ENCODE data around the gene GNG12.

The GNG12 gene

DNA sequence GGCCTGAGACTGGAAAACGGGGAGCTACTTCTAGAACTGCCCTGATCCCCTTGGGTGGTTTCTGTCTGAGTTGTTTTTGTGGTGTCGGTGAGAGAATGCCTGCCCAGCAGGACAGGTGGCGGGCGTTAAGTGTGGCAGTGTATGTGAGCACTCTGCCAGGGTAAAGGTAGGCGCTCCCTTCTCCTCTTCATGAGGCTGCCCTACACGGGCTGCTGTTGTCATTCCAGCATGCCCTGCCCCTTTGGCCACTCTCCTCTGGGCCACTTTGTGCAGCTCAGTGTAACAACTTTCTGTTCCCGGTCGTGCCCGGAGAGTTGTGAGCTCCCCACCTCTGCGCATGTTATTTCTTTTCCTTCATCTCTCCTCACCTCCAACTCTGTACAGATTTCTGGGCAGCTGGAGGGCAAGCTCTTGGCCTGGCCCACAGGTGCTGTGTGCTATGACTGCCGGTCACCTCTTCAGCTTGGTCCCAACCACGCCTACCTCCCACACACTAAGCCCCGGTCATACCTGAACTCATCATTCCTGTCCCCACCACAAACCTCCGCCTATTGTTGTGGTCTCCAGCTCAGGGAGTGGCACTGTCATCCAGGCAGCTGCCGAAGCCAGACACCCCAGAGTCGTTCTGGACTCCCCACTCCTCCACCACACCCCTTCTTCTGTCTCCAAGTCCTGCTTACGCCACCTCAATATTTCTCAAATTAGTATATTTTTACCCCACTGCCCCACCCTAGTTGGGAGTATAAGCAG lies 79.3 kb downstream of the GNG12 start:
- no peak for DNase-seq (ENCODE audit: low read depth, low spot score)

DNA sequence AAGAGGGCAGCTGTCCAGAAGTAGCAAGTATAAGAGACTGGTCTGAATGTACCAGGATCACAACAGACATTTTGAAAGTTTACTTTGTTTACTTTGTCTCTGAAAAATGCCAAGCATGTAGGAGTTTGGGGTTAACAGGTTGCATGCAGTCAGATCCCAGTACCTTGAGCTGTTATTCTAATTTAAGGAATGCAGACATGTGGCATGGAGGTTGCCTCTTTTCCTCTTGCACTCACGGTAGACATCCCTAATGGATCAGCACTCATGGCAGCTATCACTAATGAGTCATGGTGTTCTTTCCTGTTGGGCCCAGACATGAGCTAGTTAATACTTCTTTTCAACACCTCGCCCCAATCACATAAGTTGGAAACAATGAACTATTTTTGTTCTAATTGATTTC lies 81.0 kb downstream of the GNG12 start:
- DNase-seq (ENCODE audit: low read depth, low spot score), result no peak

DNA sequence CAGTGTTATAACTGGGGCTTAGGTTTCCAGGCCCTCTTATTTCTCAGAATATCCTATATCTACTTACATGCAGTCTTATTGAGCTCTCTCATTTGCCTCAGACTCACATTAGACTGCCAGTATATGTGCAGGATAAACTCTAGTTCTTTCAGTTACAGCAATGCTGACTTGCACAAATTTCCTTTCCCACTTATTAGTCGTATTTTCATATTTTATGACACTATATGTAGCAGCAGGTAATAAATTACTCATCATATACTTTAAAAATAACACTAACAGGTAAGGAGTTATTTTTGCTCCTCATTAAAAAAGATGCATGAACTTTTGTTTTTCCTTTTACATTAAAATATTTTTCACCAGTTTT lies 82.6 kb downstream of the GNG12 start:
- no peak for DNase-seq (ENCODE audit: low read depth, low spot score)

DNA sequence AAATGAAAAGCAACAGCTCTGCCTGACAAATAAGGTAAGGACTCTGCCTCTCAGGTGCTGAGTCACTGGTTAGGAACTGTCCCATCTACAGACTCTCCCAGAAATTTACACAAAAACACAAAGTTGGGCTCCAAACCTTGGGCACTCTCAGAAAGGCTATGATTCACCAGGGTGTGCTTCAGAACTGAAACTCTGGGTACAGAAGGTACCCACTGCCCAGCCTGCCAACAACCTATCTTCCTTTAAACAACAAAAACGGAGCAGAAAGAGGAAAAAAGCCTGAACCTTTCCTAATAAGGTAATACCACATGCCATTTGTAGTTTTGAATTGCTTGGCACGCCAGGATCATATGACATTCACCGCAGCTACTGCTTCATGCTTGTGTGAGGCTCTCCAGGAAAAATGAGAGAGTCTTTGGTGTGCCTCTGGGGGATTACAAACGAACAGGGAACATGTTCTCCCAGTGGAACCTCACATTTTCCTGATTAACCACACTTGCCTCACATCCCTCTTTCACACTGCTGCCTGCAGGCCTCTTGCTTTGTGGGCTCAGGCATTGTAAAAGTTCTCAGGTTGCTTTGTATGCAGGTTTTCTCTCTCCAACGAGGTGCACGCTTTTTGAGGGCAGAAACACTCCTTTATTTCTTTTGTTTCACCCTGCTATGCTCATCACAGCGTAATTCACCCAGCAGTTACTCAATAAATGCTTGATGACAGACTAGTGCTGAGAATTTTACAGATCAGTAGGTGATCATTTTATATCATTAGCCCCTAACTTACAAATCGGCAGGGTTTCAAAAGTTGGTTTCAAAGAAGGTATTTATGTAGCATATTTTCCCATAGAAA lies 83.2 kb downstream of the GNG12 start:
- DNase-seq (ENCODE audit: low read depth, low spot score), result peak; percentile 47

DNA sequence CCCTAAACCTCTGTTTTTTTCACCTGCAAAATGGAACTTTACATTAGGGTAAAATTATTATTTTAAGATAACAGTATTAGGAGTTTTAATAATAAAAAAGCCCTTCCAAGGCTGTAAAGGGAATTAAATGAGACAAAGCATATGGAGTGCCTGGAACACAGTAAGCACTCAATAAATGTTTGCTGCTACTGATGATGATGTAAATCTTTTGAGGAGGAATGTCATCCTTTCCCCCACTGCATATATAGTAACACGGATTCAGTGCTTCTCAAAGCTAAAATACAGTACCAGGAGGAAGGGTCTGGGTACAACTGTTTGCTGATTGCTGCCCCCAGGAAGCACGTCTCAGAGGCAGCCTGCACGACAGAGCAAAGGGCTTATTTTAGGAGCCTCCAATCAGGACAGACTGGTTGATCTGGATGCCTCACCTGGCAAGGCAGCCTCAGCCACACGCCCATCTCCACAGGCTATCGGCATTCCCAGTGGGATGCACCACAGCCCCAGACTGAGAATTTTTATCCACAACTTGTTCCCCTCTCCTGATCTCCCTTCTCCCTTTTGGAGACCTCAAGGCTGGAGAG lies 83.9 kb downstream of the GNG12 start:
- no peak for DNase-seq (ENCODE audit: low read depth, low spot score)

DNA sequence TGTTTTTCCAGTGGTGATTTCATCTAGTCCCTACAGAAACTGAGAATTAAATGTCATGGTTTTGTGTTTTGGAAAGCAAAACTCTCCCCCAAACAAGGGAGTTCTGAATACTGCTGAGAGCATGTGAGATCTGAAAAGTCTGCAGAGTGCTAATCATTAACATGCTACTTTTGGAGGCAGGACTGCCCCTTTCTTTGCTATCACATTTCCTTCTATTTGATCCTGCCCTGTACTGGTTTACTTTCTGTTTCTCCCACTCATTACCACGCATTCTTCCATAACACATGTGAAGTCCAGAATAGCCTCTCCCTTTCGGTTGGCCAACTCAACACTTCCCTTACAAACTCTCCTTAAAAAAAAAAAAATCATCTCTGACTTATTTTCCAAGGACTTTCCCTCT lies 84.6 kb downstream of the GNG12 start:
- no peak for DNase-seq (ENCODE audit: low read depth, low spot score)

DNA sequence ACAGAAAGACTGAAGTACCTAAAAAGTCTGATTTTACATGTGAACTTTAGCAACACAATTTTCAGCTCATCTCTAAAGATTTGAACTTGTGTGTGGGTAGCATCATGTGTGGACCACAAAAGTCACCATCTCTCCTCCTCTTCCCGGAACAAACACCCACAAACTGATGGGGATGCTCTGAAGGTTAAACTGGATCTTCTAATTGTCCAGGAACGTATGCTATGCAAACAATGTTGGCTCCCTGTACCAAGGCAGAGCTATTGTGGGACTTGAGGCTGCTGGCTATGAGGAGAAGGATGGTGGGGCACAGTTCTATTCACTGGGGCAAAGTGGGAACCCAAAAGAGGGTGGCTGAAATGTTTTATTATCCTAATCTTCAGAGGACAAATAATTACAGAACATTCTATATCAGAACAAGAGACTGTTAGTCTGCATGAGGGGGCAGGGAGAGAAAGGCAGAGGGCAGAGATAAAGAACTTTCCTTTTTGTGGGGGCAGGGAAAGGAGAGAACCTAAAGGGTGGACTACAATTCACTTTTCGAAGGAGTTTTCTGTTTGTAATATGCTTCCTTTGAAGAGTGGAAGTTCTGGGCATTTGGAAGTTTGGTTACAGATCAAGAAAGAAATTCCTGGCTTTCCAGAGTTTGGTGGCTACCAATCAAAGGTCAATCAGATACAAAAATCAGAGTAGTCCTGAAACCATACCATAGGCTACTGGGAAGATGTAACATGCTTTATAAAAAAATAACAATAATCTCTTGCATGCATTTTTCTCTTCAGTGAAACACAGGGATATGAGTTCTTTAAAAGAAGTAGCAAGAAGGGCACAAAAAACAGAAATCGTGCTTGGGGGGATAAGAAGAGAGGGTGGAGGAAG lies 85.4 kb downstream of the GNG12 start:
- no peak for DNase-seq (ENCODE audit: low read depth, low spot score)

DNA sequence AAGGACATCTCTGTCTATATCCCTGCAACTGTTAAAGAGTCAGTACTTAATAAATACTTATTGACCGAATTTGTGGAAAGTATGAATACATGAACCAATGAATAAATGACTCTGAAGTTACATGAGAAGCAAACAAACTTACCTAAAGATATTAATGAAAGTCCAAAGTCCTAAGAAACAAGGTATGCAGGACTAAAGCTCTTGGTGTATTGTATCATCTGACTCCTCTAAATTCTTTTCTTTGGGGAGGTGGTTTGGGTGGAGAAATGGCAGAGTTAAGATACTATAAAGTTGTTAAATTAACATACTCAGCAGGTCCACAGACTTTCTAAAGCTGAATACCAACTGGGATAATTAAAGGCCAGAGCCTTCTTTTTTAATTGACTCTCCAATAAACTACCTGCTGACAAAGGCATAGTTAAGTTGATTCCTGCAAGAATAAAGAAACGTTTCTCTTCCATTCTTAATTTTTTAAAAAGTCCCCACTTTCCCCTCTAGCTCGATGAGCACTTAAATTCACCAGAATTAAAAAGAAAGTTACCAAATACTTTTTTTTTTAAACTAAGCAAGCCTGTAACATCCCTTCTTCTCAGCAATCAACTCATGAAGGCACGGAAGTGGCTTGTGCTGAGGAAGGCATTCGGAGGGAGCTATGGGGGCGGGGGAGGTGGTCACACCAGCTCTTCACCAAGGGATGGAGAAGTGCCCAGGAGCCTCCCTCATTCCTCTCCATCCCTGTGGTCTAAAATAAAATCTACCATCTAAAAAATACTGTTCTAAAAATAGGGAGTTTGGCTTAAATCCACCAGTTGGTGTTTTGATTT lies 87.2 kb downstream of the GNG12 start:
- DNase-seq (ENCODE audit: low read depth, low spot score), result no peak

DNA sequence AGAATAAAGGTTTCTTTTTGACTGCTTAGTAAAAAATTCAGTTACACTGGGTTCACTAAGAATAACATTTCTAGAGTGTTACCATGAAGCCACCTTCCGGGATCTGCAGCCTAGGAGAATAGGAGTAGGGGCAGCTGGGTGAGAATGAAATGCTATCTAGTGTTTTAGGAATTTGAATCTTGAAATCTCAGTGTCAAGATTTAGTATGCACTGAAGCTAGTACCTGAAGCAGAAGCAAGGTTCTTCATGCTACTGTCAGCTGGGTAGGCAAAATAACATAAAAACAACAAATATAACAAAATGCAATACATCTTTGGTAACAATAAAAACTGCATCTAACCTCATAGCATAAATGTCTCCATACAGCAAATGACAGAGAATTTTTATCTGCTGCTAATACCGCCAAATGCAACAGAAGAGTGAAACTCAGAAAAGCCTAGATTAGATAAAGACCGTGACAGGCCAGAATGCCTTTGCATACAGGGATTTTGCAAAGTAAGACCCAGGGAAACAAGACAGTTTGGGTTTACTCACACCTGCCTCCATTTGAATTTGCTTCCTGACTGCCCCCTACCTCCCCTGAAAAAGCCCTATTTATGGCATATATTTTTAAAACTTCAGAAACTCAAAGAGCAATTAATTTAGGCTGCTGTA lies 90.1 kb downstream of the GNG12 start:
- no peak for DNase-seq (ENCODE audit: low read depth, low spot score)

DNA sequence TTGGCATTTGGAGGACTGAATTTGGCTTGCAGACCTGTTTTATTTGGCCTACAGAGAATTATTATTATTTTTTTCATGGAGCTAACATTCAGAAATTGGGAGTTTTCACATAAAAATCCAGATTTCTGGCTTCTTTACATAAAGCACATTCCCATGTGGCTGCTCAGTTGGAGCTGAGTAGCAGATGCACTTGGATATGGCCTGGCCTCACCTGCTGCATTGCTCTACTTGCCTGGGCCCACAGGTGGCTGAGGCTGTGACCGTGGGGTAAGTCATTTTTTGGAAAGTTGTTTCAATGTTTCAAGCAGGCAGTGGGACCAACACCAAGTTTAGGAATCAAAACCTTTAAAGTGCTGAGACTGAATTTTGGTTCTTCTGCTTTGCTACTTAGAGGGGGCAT lies 91.5 kb downstream of the GNG12 start:
- no peak for DNase-seq (ENCODE audit: low read depth, low spot score)

DNA sequence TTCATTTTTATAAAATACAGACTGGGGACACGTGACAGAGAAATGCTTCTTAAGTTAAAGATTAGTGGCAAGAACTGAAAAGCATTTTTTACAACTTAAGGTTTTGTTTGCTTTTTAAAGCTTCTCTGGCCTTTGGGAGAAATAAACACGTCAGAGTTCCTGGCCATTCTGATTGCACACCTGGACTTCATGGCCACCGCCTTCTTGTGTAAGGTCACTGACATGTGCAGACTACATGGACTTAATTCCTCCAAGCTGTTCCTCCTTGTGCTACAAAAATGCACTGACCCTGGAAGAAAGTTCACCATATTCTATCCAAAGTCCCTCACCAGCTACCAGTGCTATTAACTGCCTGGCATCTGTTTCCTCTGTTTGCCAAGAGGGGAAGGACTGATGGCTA lies 92.1 kb downstream of the GNG12 start:
- no peak for DNase-seq (ENCODE audit: low read depth, low spot score)

DNA sequence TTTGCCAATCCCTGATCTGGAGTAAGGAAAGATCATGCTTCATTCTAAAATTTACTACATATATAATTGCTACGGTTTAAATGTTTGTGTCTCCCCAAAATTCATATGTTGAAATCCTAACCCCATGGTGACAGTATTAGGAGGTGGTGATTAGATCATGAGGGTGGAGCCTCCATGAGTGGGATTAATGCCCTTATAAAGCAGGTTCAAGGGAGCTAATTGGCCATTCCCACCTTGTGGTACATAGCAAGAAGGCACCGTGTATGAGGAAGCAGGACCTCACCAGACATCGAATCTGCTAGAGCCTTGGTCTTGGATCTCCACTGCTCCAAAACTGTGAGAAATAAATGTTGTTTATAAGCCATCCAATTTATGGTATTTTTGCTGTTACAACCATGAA lies 92.7 kb downstream of the GNG12 start:
- DNase-seq (ENCODE audit: low read depth, low spot score), result no peak

DNA sequence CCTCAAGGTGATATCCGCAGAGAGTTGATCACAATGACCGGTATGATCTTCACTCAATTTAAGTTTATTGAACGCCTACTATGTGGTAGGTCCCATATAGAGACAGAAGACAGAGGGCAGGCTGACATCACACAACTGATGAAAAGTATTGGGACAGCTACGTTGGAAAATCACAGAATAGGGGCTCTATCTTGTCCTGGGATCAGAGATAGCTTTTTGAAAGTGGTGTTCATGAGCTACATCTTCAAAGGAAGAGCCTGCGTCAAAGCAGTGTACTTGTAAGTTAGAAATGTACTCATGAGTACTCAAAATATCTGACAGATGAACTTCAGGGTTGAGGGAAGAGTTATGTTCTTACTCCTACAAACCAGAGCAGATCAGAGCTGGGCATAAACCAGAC lies 93.9 kb downstream of the GNG12 start:
- no peak for DNase-seq (ENCODE audit: low read depth, low spot score)

DNA sequence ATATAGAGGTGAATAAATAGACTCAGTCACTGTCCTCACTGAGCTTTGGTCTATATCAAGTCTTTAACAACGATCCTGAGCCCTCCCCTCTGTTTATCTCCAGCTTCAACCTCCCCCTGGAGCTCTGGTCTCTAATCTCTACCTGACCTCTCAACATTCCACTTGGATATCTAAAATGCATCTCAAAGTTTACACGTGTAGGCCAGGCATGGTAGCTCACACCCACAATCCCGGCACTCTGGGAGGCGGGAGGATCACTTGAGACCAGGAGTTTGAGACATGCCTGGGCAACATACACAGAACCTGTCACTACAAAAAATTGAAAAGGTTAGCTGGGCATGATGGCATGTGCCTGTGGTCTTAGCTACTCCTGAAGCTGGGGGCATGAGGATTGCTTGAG lies 94.9 kb downstream of the GNG12 start:
- DNase-seq (ENCODE audit: low read depth, low spot score), result no peak

DNA sequence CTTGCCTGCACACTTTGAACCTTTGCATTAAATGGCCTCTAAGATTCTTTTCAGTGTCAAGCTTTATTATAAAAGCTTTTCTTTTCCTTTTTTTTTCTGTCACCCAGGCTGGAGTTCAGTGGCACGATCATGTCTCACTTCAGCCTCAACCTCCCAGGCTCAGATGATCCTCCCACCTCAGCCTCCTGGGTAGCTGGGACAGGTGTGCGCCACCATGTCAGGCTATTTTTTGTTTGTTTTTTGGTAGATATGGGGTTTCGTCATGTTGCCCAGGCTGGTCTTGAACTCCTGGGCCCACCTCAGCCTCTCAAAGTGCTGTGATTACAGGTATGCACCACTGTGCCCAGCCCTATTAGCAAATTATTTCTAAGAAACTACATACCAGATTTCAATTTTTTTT lies 95.4 kb downstream of the GNG12 start:
- DNase-seq (ENCODE audit: low read depth, low spot score), result no peak

DNA sequence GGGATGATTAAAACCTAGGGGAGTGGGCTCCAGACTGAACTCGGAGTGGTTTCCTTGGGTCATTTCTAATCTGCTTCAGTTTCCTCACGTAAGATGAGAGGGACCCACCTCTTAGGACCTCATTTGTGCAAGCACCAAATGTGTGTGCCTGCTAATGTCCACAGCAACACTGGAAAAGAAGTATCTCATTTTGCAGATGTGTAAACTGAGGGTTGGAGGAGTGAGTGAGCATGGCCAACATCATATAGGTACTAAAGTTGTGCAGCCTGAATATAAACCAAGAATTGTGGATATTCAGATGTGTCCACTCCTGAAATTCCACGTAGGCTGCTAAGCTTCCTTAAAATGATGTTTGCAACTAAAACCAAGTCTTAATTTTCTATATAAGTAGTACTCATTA lies 96.5 kb downstream of the GNG12 start:
- DNase-seq (ENCODE audit: low read depth, low spot score), result no peak

DNA sequence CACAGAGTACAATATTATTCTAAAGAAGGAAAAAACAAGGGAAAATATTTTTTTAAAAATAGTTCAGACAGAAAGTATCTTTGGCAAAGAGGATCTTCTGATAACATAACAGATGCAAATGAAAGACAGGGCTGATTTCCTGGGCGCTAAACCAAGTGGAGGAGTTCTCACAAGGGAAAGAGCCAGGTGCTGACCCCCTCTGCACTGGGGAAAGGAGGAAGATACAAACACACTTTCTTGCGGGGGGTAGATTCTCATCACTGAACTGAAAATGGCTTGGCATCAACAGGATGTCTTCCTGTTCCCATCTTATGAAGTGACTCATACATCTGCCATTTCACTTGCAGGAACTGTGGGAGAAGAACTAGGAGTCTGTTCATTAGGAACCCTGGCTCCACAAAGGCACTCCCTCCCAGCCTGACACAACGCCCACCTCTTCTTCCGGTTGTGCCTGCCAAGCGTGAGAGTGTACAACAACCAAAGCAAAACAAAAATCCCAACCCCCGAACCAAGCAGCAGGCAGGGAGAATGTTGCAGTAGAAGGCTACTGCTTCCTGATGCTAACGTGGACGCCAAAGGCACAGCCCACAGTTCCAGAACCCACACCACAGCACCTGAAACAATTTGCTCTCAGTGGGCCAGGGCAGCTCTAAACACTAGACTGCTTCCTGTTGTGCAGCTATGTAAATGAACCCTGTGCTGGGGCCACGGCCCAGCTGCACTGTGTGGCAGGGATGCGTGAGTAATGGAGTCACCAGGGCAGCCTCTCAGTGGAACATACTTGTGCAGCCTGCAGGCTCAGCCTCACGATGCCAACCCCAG lies 97.2 kb downstream of the GNG12 start:
- peak; percentile 98 for DNase-seq (ENCODE audit: low read depth, low spot score)

DNA sequence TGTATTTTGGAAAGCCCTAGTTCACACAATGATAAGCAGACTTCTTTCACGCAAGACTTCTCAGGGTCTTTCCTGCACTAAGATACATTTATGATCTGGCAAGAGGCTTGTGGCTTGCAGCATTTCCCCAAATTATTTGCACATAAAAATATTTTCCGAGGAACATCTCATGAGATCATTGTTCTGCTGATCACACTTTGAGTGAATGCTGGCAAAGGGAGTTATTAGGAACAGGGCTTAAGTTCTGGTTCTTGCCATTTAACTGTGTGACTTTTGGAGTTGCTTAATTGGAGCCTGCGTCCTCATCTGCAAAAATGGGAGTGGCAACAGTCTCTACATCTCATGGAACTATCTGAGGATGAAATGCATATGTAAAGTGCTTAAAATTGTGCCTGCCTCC lies 98.1 kb downstream of the GNG12 start:
- no peak for DNase-seq (ENCODE audit: low read depth, low spot score)

DNA sequence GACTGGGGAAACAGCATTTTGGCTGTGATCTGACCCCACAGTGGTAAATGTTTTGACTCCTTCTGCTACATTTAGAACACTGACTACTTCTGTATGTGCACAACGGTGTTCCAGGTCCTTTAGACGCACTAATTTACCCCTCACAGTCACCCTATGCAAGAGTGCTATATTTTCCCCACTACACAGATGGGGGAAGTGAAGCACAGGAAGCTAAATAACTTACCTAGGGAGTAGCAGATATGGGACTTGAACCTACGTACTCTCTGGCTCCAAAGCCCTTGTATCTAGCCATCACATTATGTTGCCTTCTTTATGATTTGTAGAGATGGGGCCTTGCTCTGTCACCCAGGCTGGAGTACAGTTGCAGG lies 99.0 kb downstream of the GNG12 start:
- no peak for DNase-seq (ENCODE audit: low read depth, low spot score)

Measured in brain pericyte (primary cell).